Body of pancreas (tissue), 4 donors: ENCODE results near the gene NUTM1. TPM values are rescaled to one million over a fixed set of nuclear protein-coding genes. Genes with fewer than 3 reads are reported as not detected.
"Not testable (repeated sequence)": the region's sequence is repeated elsewhere in the genome, so short reads cannot be mapped to it uniquely, and the experiment has no call there.

Experiments
- ATAC-seq: fragments of 150-250 bp; one replicate; pipeline ENCODE4 v1.9.1; 2016
- DNase-seq, 4 donors: peaks; one replicate each; pipeline ENCODE4 v3.0.0-alpha.2; 2019
- H3K27ac ChIP-seq, 4 donors: fragments of 200-600 bp; sonication (generic); 1 replicate in 3 of 4; 2 replicates in 1 of 4; pipeline versions ENCODE4 v1.5.1 to v1.6.1; 2016 to 2019; ENCODE audit warnings: mild to moderate bottlenecking in 1 of 4, mixed read lengths in 1 of 4, moderate library complexity in 1 of 4
- H3K27me3 ChIP-seq, 2 donors: fragments of 200-600 bp; sonication (generic); one replicate each; pipeline ENCODE4 v1.6.0; 2016; ENCODE audit warnings: mild to moderate bottlenecking in 1 of 2
- H3K36me3 ChIP-seq, 2 donors: fragments of 200-600 bp; sonication (generic); replicated peaks in 1 of 2; 2 replicates each; pipeline ENCODE4 v1.5.1; 2016; ENCODE audit warnings: low read depth in 2 of 2; ENCODE audit not compliant: insufficient read depth in 1 of 2
- H3K4me1 ChIP-seq: fragments of 200-600 bp; sonication (generic); one replicate; pipeline ENCODE4 v1.6.0; 2016
- H3K4me3 ChIP-seq, 2 donors: fragments of 200-600 bp; sonication (generic); 1 replicate in 1 of 2; 2 replicates in 1 of 2; pipeline ENCODE4 v1.5.1; 2016 to 2019
- H3K9me3 ChIP-seq, 3 donors: fragments of 200-600 bp; sonication (generic); 1 replicate in 2 of 3; 2 replicates in 1 of 3; pipeline ENCODE4 v1.5.1; 2016
- POLR2A ChIP-seq, 3 donors: fragments of 450-650 bp; IDR thresholded peaks; one replicate each; pipeline ENCODE4 v1.6.1; 2016; ENCODE audit warnings: antibody characterized with exemption in 3 of 3, mild to moderate bottlenecking in 2 of 3
- WGBS, 2 donors: methylation state at CpG; one replicate each; pipeline ENCODE4 v1.1.5; 2017; 5-methylcytosine and 5-hydroxymethylcytosine counted together
- intact Hi-C: fragments of 100-400 bp; cut with DNase I; formaldehyde crosslinking; loops from one replicate; pipeline ENCODE4 v1.15.1; 2023
- total RNA-seq, 2 donors: library from RNA; depleted of rRNA; stranded (reverse); fragments of >200 nt; gene quantifications; one replicate each; pipeline ENCODE4 v1.1.0, GENCODE V29; 2016
- TF ChIP-seq, protein P1 (sequence below), 7 experiments: fragments of 450-650 bp in 4 of 7; fragments of 200-600 bp in 3 of 7; sonication (generic) in 3 of 7; IDR thresholded peaks; one replicate each; pipeline ENCODE4 v1.5.1; 2016 to 2019; ENCODE audit warnings: antibody characterized with exemption in 7 of 7

The NUTM1 gene
- total RNA-seq, 2 donors from 2014 or later: not detected

DNA sequence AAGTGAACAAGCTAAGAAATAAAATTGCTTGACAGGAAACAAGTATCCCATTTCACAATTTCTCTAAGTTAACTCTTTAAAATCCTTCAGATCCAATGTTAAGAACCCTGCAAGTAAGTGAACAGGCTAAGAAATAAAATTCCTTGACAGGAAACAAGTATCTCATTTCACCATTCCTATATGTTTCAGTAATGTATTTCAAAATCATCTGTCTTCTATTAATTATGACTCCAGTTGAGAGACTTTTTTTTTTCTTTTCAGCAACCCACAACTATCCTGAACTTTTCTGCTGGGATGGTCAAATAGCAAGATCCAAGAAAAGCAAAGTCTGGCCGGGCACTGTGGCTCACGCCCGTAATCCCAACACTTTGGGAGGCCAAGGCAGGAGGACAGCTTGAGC, 3.2 kb upstream of the NUTM1 start:
- Histone ChIP-seq H3K9me3 (no peaks in the 10 kb centered on the region), H3K36me3 (no peaks in the 10 kb centered on the region), H3K27me3 (no peaks in the 10 kb centered on the region), H3K27ac (no peak overlapping the region), H3K4me1 (peaks cover 28% of the 10 kb centered on the region), H3K4me3 (no peak overlapping the region)
- intact Hi-C loops: loop anchor here (10.0 kb wide), 1 partner anchor 115 kb away; the partner anchor contains the start of gene EMC4
- no peak for TF ChIP-seq POLR2A (IDR thresholded peaks at IDR 0.05)
- TF ChIP-seq, protein P1, sequence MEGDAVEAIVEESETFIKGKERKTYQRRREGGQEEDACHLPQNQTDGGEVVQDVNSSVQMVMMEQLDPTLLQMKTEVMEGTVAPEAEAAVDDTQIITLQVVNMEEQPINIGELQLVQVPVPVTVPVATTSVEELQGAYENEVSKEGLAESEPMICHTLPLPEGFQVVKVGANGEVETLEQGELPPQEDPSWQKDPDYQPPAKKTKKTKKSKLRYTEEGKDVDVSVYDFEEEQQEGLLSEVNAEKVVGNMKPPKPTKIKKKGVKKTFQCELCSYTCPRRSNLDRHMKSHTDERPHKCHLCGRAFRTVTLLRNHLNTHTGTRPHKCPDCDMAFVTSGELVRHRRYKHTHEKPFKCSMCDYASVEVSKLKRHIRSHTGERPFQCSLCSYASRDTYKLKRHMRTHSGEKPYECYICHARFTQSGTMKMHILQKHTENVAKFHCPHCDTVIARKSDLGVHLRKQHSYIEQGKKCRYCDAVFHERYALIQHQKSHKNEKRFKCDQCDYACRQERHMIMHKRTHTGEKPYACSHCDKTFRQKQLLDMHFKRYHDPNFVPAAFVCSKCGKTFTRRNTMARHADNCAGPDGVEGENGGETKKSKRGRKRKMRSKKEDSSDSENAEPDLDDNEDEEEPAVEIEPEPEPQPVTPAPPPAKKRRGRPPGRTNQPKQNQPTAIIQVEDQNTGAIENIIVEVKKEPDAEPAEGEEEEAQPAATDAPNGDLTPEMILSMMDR (IDR thresholded peaks at IDR 0.05): no peak
- ATAC-seq (no peak), DNase-seq (no peak)
- WGBS, 2 donors: 90 to 96% methylated on average over 3 of the region's 3 CpGs

DNA sequence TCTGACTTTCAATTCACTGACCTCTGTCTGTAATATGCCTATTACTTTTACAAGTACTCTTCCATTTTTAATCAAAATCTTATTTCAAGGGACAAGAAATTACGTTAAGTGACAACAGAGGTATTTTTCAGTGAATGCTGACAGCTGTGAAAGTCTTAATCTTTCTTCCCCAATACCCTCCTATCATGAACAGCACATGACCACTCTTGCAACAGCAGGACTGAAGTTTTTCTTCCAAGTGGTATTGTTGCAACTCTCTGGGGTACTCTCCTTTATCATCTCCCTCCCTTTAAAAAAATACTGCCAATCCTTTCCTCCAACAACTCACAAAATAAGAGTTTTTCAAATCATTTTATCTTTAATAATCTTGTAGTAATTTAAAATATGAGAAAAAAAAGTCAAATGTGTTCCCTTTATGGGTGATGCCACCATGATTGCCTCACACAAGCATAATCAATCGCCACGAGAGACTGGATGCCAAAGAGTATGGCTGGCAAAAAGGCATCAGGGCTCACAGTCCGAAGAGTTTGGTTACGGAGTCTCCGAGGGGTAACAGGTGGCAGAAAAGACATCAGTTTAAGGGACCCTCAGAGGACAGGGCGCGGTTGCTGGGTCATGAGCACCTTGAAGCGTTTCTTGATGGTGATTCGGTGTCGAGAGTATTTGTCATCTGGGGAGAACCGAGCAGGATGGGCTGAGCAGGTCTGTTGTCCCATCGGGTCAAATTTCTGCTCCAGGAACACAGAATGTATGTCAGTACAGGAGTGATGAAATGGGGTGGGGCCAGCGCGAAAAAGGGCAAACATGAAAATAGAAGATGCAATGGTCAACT, 1.5 kb upstream of the NUTM1 start:
- TF ChIP-seq, protein P1 (IDR thresholded peaks at IDR 0.05): no peak
- no peak for TF ChIP-seq POLR2A (IDR thresholded peaks at IDR 0.05)
- Histone ChIP-seq H3K36me3 (no peaks in the 10 kb centered on the region), H3K4me3 (no peak overlapping the region), H3K27me3 (no peaks in the 10 kb centered on the region), H3K27ac (no peak overlapping the region), H3K4me1 (peaks cover 27% of the 10 kb centered on the region), H3K9me3 (no peaks in the 10 kb centered on the region)
- DNase-seq: no peak
- no peak for ATAC-seq
- intact Hi-C loops: no loop called here
- 90 to 94% methylated on average over 15 of the region's 15 CpGs for WGBS, 2 donors

DNA sequence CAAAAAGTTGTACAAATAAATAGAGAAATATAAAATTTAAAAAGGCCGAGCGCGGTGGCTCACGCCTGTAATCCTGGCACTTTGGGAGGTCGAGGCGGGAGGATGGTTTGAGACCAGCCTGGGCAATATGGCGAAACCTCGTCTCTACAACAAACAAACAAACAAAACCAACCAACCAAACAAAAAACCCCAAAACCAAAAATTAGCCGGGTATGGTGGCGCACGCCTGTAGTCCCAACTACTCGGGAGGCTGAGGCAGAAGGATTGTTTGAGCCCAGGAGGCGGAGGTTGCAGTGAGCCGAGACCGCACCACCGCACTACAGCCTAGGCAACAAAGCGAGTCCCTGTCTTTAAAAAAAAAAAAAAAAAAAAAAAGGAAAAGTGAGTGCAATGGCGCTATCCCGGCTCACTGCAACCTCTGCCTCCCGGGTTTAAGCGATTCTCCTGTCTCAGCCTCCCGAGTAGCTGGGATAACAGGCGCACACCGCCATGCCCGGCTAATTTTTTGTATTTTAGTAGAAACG, 840 bp upstream of the NUTM1 start:
- H3K27ac ChIP-seq: peak overlapping the region; percentile 79 to 96 (median 91)
- H3K9me3 ChIP-seq, intact Hi-C loops, DNase-seq, ATAC-seq, H3K36me3 ChIP-seq, H3K27me3 ChIP-seq: not testable (repeated sequence)
- H3K4me1 ChIP-seq: peaks cover 20% of the 10 kb centered on the region
- 38% methylated on average over 26 of the region's 26 CpGs for whole genome bisulfite sequencing, 2 donors
- peak overlapping the region; percentile 55 to 87 for H3K4me3 ChIP-seq

DNA sequence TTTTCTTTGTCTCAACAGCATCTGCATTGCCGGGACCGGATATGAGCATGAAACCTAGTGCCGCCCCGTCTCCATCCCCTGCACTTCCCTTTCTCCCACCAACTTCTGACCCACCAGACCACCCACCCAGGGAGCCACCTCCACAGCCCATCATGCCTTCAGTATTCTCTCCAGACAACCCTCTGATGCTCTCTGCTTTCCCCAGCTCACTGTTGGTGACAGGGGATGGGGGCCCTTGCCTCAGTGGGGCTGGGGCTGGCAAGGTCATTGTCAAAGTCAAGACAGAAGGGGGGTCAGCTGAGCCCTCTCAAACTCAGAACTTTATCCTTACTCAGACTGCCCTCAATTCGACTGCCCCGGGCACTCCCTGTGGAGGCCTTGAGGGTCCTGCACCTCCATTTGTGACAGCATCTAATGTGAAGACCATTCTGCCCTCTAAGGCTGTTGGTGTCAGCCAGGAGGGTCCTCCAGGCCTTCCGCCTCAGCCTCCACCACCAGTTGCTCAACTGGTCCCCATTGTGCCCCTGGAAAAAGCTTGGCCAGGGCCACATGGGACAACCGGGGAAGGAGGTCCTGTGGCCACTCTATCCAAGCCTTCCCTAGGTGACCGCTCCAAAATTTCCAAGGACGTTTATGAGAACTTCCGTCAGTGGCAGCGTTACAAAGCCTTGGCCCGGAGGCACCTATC, 5.0 kb downstream of the NUTM1 start:
- TF ChIP-seq POLR2A (IDR thresholded peaks at IDR 0.05): no peak
- TF ChIP-seq, protein P1 (IDR thresholded peaks at IDR 0.05): no peak
- 69 to 77% methylated on average over 11 to 13 of the region's 13 CpGs for WGBS, 2 donors
- no peak overlapping the region for H3K27ac ChIP-seq

DNA sequence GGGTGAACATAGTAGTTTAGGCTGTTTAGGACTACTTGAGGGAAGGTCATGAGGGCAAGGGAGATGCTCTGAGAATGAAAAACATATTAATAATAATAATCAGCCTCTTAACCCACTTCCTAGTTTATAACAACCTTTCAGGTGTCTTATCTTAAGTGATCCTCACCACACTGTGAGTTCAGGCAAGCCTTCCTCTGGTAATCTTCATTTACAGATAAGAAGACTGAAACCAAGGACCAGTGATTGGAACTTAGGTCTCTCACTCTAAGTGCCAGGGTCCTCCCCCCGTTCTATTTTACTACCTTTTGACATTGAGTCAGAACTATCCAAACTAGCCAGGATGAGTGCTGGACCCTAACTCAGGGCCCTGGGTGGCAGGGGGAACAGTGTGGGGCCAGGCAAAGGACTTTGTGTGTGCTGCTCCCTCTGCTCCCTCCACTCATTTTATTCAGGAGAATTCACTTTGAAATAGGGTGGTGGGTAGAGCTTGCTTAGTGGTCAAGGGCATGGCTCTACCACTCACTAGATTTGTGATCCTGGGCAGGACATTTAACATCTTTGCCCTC, 5.7 kb downstream of the NUTM1 start:
- H3K4me1 ChIP-seq: no peaks in the 10 kb centered on the region
- no peaks in the 10 kb centered on the region for H3K9me3 ChIP-seq
- H3K27ac ChIP-seq: no peak overlapping the region
- H3K36me3 ChIP-seq: no peaks in the 10 kb centered on the region
- no peak for ATAC-seq
- no peaks in the 10 kb centered on the region for H3K27me3 ChIP-seq
- TF ChIP-seq POLR2A (IDR thresholded peaks at IDR 0.05): no peak
- TF ChIP-seq, protein P1 (IDR thresholded peaks at IDR 0.05): no peak
- DNase-seq: no peak
- intact Hi-C loops: no loop called here
- 30 to 42% methylated on average over 1 of the region's 1 CpG for WGBS, 2 donors
- H3K4me3 ChIP-seq: no peak overlapping the region

More for the DNA sequence above, 5.0 kb downstream of the NUTM1 start:
- no peak overlapping the region for H3K4me3 ChIP-seq
- H3K4me1 ChIP-seq: peaks cover 3% of the 10 kb centered on the region
- H3K9me3 ChIP-seq: no peaks in the 10 kb centered on the region
- no peaks in the 10 kb centered on the region for H3K27me3 ChIP-seq
- H3K36me3 ChIP-seq: no peaks in the 10 kb centered on the region
- DNase-seq: no peak
- no peak for ATAC-seq
- intact Hi-C loops: no loop called here
